Astrocyte (in vitro differentiated cells and primary cell): ENCODE measurements around the gene EPOP. TPM values are rescaled to one million over a fixed set of nuclear protein-coding genes. Genes with fewer than 3 reads are reported as not detected.

Experiments used
- DNase-seq: peaks from one replicate; pipeline ENCODE4 v3.0.0-alpha.2; 2010; ENCODE audit warnings: low read depth
- FAIRE-seq: peaks from 2 replicates; lab custom pipeline; 2011; peaks lifted over from hg19 to GRCh38; lab: Jason Lieb, UNC
- H2AFZ ChIP-seq: 2 replicates; pipeline ENCODE4 v1.6.0; 2012; ENCODE audit warnings: low read depth, low read length, inconsistent platforms
- H3K27ac ChIP-seq: 2 replicates; pipeline ENCODE4 v1.5.1; 2011; ENCODE audit warnings: low read depth, low read length, inconsistent platforms
- H3K27me3 ChIP-seq: 2 replicates; pipeline ENCODE4 v1.6.0; 2011; ENCODE audit warnings: low read length, inconsistent platforms; ENCODE audit not compliant: insufficient read depth
- H3K36me3 ChIP-seq: 2 replicates; pipeline ENCODE4 v1.5.1; 2011; ENCODE audit warnings: low read length, inconsistent platforms; ENCODE audit not compliant: insufficient read depth
- H3K4me1 ChIP-seq: 2 replicates; pipeline ENCODE4 v1.5.1; 2011; ENCODE audit warnings: low read length, inconsistent platforms; ENCODE audit not compliant: insufficient read depth
- H3K4me2 ChIP-seq: 2 replicates; pipeline ENCODE4 v1.6.0; 2012; ENCODE audit warnings: low read length, inconsistent platforms
- H3K4me3 ChIP-seq: 2 replicates; pipeline ENCODE4 v1.5.1; 2011; ENCODE audit warnings: low read depth, mild to moderate bottlenecking, low read length, inconsistent platforms; ENCODE audit not compliant: insufficient read depth
- H3K79me2 ChIP-seq: 2 replicates; pipeline ENCODE4 v1.6.0; 2012; ENCODE audit warnings: mild to moderate bottlenecking, low read length, inconsistent platforms; ENCODE audit not compliant: insufficient read depth
- H3K9ac ChIP-seq: 2 replicates; pipeline ENCODE4 v1.6.0; 2012; ENCODE audit warnings: mild to moderate bottlenecking, low read length, inconsistent platforms
- H3K9me3 ChIP-seq: 2 replicates; pipeline ENCODE4 v1.5.1; 2012; ENCODE audit warnings: low read depth, mild to moderate bottlenecking, low read length, inconsistent platforms; ENCODE audit not compliant: insufficient read depth
- H4K20me1 ChIP-seq: 2 replicates; pipeline ENCODE4 v1.6.0; 2012; ENCODE audit warnings: low read length, inconsistent platforms; ENCODE audit not compliant: insufficient read depth
- H3K27ac Mint-ChIP-seq: one replicate; pipeline ENCODE4 v1.8.0; 2021; ENCODE audit warnings: mild to moderate bottlenecking, mixed read lengths; ENCODE audit not compliant: unreplicated experiment
- H3K27me3 Mint-ChIP-seq: one replicate; pipeline ENCODE4 v1.8.0; 2021; ENCODE audit warnings: low read depth, mixed read lengths; ENCODE audit not compliant: unreplicated experiment
- H3K36me3 Mint-ChIP-seq: one replicate; pipeline ENCODE4 v1.8.0; 2021; ENCODE audit warnings: low read depth, mixed read lengths; ENCODE audit not compliant: unreplicated experiment
- H3K4me1 Mint-ChIP-seq: one replicate; pipeline ENCODE4 v1.8.0; 2021; ENCODE audit warnings: low read depth, mixed read lengths; ENCODE audit not compliant: unreplicated experiment
- H3K4me3 Mint-ChIP-seq: one replicate; pipeline ENCODE4 v1.8.0; 2021; ENCODE audit warnings: mild to moderate bottlenecking, moderate library complexity, mixed read lengths; ENCODE audit not compliant: unreplicated experiment
- H3K9me3 Mint-ChIP-seq: one replicate; pipeline ENCODE4 v1.8.0; 2021; ENCODE audit warnings: mild to moderate bottlenecking, mixed read lengths; ENCODE audit not compliant: unreplicated experiment
- EZH2 ChIP-seq: IDR thresholded peaks from 2 replicates; pipeline ENCODE4 v1.6.1; 2012; ENCODE audit warnings: mild to moderate bottlenecking, low read length, inconsistent platforms; ENCODE audit not compliant: insufficient read depth
- total RNA-seq: library from RNA; stranded (reverse); gene quantifications from 2 replicates; pipeline ENCODE4 v1.2.1, GENCODE V29; 2021
- TF ChIP-seq, protein P1 (sequence below): IDR thresholded peaks from 2 replicates; pipeline ENCODE4 v1.5.1; 2011; ENCODE audit warnings: low read depth, mild to moderate bottlenecking, inconsistent platforms, low read length, moderate library complexity; ENCODE audit not compliant: insufficient read depth

The EPOP gene
- total RNA-seq, 1 donor from 2014 or later, result 4.1 TPM

- Histone ChIP-seq H2AFZ (no peak overlapping the region), H3K4me2 (no peak overlapping the region), H3K27ac (no peak overlapping the region), H3K79me2 (no peaks in the 10 kb centered on the region), H3K27me3 (peaks cover 11% of the 10 kb centered on the region), H3K4me3 (no peak overlapping the region), H3K4me1 (no peaks in the 10 kb centered on the region), H3K36me3 (no peaks in the 10 kb centered on the region), H4K20me1 (no peaks in the 10 kb centered on the region), H3K9ac (no peak overlapping the region), H3K9me3 (no peaks in the 10 kb centered on the region)
- peaks cover 2% of the 10 kb centered on the region for H3K4me1 Mint-ChIP-seq
- H3K36me3 Mint-ChIP-seq, result no peaks in the 10 kb centered on the region
- H3K27ac Mint-ChIP-seq, result peak overlapping the region; percentile 75
- DNase-seq (no peak), FAIRE-seq (no peak)
- H3K4me3 Mint-ChIP-seq, result no peak overlapping the region
- peaks cover 53% of the 10 kb centered on the region for H3K27me3 Mint-ChIP-seq
- no peaks in the 10 kb centered on the region for H3K9me3 Mint-ChIP-seq
- TF ChIP-seq, protein P1, sequence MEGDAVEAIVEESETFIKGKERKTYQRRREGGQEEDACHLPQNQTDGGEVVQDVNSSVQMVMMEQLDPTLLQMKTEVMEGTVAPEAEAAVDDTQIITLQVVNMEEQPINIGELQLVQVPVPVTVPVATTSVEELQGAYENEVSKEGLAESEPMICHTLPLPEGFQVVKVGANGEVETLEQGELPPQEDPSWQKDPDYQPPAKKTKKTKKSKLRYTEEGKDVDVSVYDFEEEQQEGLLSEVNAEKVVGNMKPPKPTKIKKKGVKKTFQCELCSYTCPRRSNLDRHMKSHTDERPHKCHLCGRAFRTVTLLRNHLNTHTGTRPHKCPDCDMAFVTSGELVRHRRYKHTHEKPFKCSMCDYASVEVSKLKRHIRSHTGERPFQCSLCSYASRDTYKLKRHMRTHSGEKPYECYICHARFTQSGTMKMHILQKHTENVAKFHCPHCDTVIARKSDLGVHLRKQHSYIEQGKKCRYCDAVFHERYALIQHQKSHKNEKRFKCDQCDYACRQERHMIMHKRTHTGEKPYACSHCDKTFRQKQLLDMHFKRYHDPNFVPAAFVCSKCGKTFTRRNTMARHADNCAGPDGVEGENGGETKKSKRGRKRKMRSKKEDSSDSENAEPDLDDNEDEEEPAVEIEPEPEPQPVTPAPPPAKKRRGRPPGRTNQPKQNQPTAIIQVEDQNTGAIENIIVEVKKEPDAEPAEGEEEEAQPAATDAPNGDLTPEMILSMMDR, result no peak
- TF ChIP-seq EZH2, result no peak
These were observed 10.7 kb downstream of the EPOP start for GRCh38 chr17:38663964-38664644.

DNA sequence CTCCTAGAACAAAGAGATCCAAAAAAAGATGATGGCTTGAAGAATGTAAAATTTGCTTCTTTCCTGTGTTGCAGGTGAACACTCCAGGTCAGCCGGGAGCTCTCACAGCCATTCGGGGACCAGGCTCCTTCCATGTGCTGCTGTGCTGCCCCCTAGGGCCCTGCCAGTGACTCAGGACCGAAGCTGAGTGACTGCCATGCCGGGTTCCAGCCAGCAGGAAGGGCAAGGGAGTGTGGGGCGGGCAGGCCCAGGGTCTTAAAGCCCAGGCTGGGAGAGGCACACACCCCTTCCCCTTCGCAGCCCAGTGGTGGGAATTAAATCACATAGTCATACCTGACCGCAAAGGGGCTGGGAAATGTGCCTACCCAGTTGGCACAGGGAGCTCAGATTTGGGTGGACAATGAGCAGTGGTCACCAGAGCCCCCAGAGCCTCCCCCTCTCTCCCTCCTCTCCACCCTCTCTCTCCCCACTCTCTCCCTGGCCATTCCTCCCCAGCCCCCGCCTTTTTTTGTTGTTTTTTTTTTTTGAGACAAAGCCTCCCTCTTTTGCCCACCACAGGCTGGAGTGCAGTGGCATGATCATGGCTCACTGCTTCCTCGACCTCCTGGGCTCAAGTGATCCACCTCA lies 11.5 kb downstream of the EPOP start:
- TF ChIP-seq, protein P1, result peak; percentile 47
- no peak for TF ChIP-seq EZH2
- no peak overlapping the region for H3K4me3 Mint-ChIP-seq
- Histone ChIP-seq H3K27me3 (peaks cover 7% of the 10 kb centered on the region), H3K4me2 (no peak overlapping the region), H3K27ac (no peak overlapping the region), H2AFZ (no peak overlapping the region), H3K9ac (no peak overlapping the region), H4K20me1 (no peaks in the 10 kb centered on the region), H3K36me3 (no peaks in the 10 kb centered on the region), H3K9me3 (no peaks in the 10 kb centered on the region), H3K79me2 (no peaks in the 10 kb centered on the region), H3K4me1 (no peaks in the 10 kb centered on the region), H3K4me3 (no peak overlapping the region)
- DNase-seq (peak; percentile 26), FAIRE-seq (no peak)
- H3K27me3 Mint-ChIP-seq, result peaks cover 48% of the 10 kb centered on the region
- H3K27ac Mint-ChIP-seq, result no peak overlapping the region
- H3K36me3 Mint-ChIP-seq, result no peaks in the 10 kb centered on the region
- peaks cover 2% of the 10 kb centered on the region for H3K4me1 Mint-ChIP-seq
- no peaks in the 10 kb centered on the region for H3K9me3 Mint-ChIP-seq
